HCT116 (cell line): Measurements from ENCODE around the gene COX4I2. TPM values are rescaled to one million over a fixed set of nuclear protein-coding genes. Genes with fewer than 3 reads are reported as not detected.
"Not testable (repeated sequence)": the region's sequence is repeated elsewhere in the genome, so short reads cannot be mapped to it uniquely, and the experiment has no call there.

Experiments used
- ATAC-seq: fragments of 200-7000 bp; cut with Tn5 transposase; 2 replicates; pipeline ENCODE4 v1.9.1; 2020; ENCODE audit warnings: mild to moderate bottlenecking, moderate library complexity
- BruUV-seq: library from RNA; stranded (reverse); fragments of 400-500 nt; replicated peaks from 2 replicates; lab custom pipeline; 2021; lab: Mats Ljungman, UMichigan
- CTCF ChIA-PET: fragments of 300-600 bp; sonication (Branson Sonifier 250); formaldehyde crosslinking; loops from one replicate; lab custom pipeline; 2021; ENCODE audit warnings: antibody characterized with exemption; lab: Charles Lee
- POLR2A ChIA-PET: fragments of 300-600, 350-600 bp; sonication (Branson Sonifier 250); formaldehyde crosslinking; loops from one replicate; lab custom pipeline; 2021; ENCODE audit warnings: antibody characterized with exemption; lab: Charles Lee
- RAD21 ChIA-PET, 2 experiments: fragments of 300-600 bp; sonication (Branson Sonifier 250); formaldehyde crosslinking; loops; one replicate each; lab custom pipeline; 2023; ENCODE audit warnings: low total read pairs in 2 of 2; ENCODE audit not compliant: uncharacterized antibody in 2 of 2, unreplicated experiment in 2 of 2, low non-redundant PET in 1 of 2; lab: Charles Lee
- DNase-seq: peaks from one replicate; pipeline ENCODE4 v3.0.0-alpha.2; 2010; ENCODE audit warnings: low read depth, low spot score
- H2AFZ ChIP-seq: fragments of 200-600 bp; shearing (Covaris generic), sonication (generic); 2 replicates; pipeline ENCODE4 v1.6.1; 2017; ENCODE audit warnings: low read depth, mixed run types, mixed read lengths, antibody characterized with exemption, low read length; ENCODE audit not compliant: poor library complexity, severe bottlenecking
- H3K27ac ChIP-seq: 2 replicates; pipeline ENCODE4 v1.5.1; 2012; ENCODE audit warnings: low read depth, low read length
- H3K27me3 ChIP-seq: fragments of 200-600 bp; sonication (generic); 2 replicates; pipeline ENCODE4 v1.6.1; 2016; ENCODE audit warnings: mixed run types, low read length, mixed read lengths; ENCODE audit not compliant: insufficient read depth
- H3K36me3 ChIP-seq, 2 experiments: fragments of 200-500 bp in 1 of 2; fragments of 200-600 bp in 1 of 2; sonication (Bioruptor generic) in 1 of 2; sonication (generic) in 1 of 2; 2 replicates each; pipeline versions ENCODE4 v1.5.1 to v1.6.1; 2014 to 2016; ENCODE audit warnings: low read length in 2 of 2, inconsistent platforms in 1 of 2, mixed read lengths in 1 of 2, mixed run types in 1 of 2; ENCODE audit not compliant: insufficient read depth in 2 of 2, control insufficient read depth in 1 of 2
- H3K4me1 ChIP-seq, 2 experiments: fragments of 200-600 bp in 1 of 2; sonication (generic) in 1 of 2; 2 replicates each; pipeline versions ENCODE4 v1.5.1 to v1.6.1; 2012 to 2017; ENCODE audit warnings: low read length in 2 of 2, inconsistent platforms in 1 of 2, mild to moderate bottlenecking in 1 of 2, mixed read lengths in 1 of 2, mixed run types in 1 of 2, moderate library complexity in 1 of 2; ENCODE audit not compliant: insufficient read depth in 2 of 2, control insufficient read depth in 1 of 2
- H3K4me2 ChIP-seq: fragments of 200-600 bp; sonication (generic); 2 replicates; pipeline ENCODE4 v1.6.1; 2017; ENCODE audit warnings: mixed run types, low read length, mixed read lengths
- H3K4me3 ChIP-seq, 2 experiments: fragments of 200-600 bp in 1 of 2; sonication (generic) in 1 of 2; replicated peaks in 1 of 2; 2 replicates each; pipeline ENCODE4 v1.5.1; 2011 to 2016; ENCODE audit warnings: low read length in 2 of 2, control low read depth in 1 of 2, low read depth in 1 of 2, mild to moderate bottlenecking in 1 of 2, mixed read lengths in 1 of 2, mixed run types in 1 of 2
- H3K79me2 ChIP-seq: fragments of 200-600 bp; sonication (generic); 2 replicates; pipeline ENCODE4 v1.6.1; 2017; ENCODE audit warnings: mild to moderate bottlenecking, mixed run types, low read length, moderate library complexity, mixed read lengths; ENCODE audit not compliant: insufficient read depth
- H3K9ac ChIP-seq: fragments of 200-600 bp; sonication (generic); 2 replicates; pipeline ENCODE4 v1.6.1; 2016; ENCODE audit warnings: low read length, mixed read lengths
- H3K9me2 ChIP-seq: fragments of 200-600 bp; sonication (generic), shearing (Covaris generic); 2 replicates; pipeline ENCODE4 v1.6.1; 2017; ENCODE audit warnings: mixed run types, mild to moderate bottlenecking, moderate library complexity; ENCODE audit not compliant: insufficient read depth
- H3K9me3 ChIP-seq, 2 experiments: fragments of 200-500 bp in 1 of 2; fragments of 200-600 bp in 1 of 2; sonication (Bioruptor generic) in 1 of 2; sonication (generic) in 1 of 2; 2 replicates each; pipeline ENCODE4 v1.6.1; 2014 to 2017; ENCODE audit warnings: low read length in 2 of 2, mixed read lengths in 2 of 2, inconsistent platforms in 1 of 2, low read depth in 1 of 2, mild to moderate bottlenecking in 1 of 2, mixed run types in 1 of 2, moderate library complexity in 1 of 2; ENCODE audit not compliant: control insufficient read depth in 1 of 2, insufficient read depth in 1 of 2
- H4K20me1 ChIP-seq: fragments of 200-600 bp; sonication (generic), shearing (Covaris generic); 2 replicates; pipeline ENCODE4 v1.6.1; 2017; ENCODE audit warnings: mixed run types, mild to moderate bottlenecking, moderate library complexity; ENCODE audit not compliant: insufficient read depth
- CBX3 ChIP-seq: IDR thresholded peaks from 2 replicates; pipeline ENCODE4 v1.6.1; 2012; ENCODE audit warnings: low read depth
- CEBPB ChIP-seq: IDR thresholded peaks from 2 replicates; pipeline ENCODE4 v1.6.1; 2012; ENCODE audit warnings: low read depth
- EGR1 ChIP-seq: IDR thresholded peaks from 2 replicates; pipeline ENCODE4 v1.6.1; 2012; ENCODE audit warnings: low read depth
- EZH2 ChIP-seq: fragments of 200-600 bp; sonication (generic); IDR thresholded peaks from 2 replicates; pipeline ENCODE4 v1.6.1; 2017; ENCODE audit warnings: antibody characterized with exemption, mixed run types
- JUND ChIP-seq: IDR thresholded peaks from 2 replicates; pipeline ENCODE4 v1.6.1; 2012
- RAD21 ChIP-seq: IDR thresholded peaks from 2 replicates; pipeline ENCODE4 v1.6.1; 2012; ENCODE audit warnings: low read depth, mild to moderate bottlenecking
- SIN3A ChIP-seq: IDR thresholded peaks from 2 replicates; pipeline ENCODE4 v1.6.1; 2012; ENCODE audit warnings: low read depth
- SP1 ChIP-seq: IDR thresholded peaks from 2 replicates; pipeline ENCODE4 v1.6.1; 2012; ENCODE audit warnings: low read depth
- SRF ChIP-seq: IDR thresholded peaks from 2 replicates; pipeline ENCODE4 v1.6.1; 2012; ENCODE audit warnings: low read depth
- TCF7L2 ChIP-seq: IDR thresholded peaks from 2 replicates; pipeline ENCODE4 v1.7.0; 2011; ENCODE audit warnings: borderline replicate concordance, inconsistent platforms; ENCODE audit not compliant: insufficient read depth, insufficient read length; ENCODE audit errors: extremely low read depth
- ZBTB33 ChIP-seq: IDR thresholded peaks from 2 replicates; pipeline ENCODE4 v1.6.1; 2011; ENCODE audit warnings: mild to moderate bottlenecking, low read length, moderate library complexity; ENCODE audit not compliant: insufficient replicate concordance; ENCODE audit errors: extremely low read depth
- ZNF274 ChIP-seq: fragments of 200-500 bp; sonication (Bioruptor generic); IDR thresholded peaks from 2 replicates; pipeline ENCODE4 v1.6.1; 2014; ENCODE audit warnings: mild to moderate bottlenecking, low read depth, low read length, inconsistent platforms
- intact Hi-C: fragments of 100-400 bp; cut with micrococcal nuclease; formaldehyde crosslinking; loops from 2 replicates; pipeline ENCODE4 v1.10.0; 2022
- total RNA-seq: library from RNA; stranded (reverse); gene quantifications from one replicate; pipeline ENCODE4 v1.2.1, GENCODE V29; 2021; ENCODE audit not compliant: unreplicated experiment
- TF ChIP-seq, protein P1 (sequence below), 3 experiments: fragments of 200-600 bp in 1 of 3; sonication (generic) in 1 of 3; IDR thresholded peaks in 2 of 3; conservative IDR thresholded peaks in 1 of 3; 2 replicates each; pipeline ENCODE4 v1.5.1; 2012 to 2017; ENCODE audit warnings: low read depth in 2 of 3, low read length in 2 of 3, antibody characterized with exemption in 1 of 3, borderline replicate concordance in 1 of 3, control low read depth in 1 of 3, mild to moderate bottlenecking in 1 of 3, mixed read lengths in 1 of 3, mixed run types in 1 of 3, moderate library complexity in 1 of 3; ENCODE audit not compliant: insufficient read depth in 1 of 3
- TF ChIP-seq, protein P2 (sequence below): IDR thresholded peaks from 2 replicates; pipeline ENCODE4 v1.6.1; 2012; ENCODE audit warnings: low read depth

COX4I2 gene
- total RNA-seq, 1 experiment from 2014 or later, result not detected

DNA sequence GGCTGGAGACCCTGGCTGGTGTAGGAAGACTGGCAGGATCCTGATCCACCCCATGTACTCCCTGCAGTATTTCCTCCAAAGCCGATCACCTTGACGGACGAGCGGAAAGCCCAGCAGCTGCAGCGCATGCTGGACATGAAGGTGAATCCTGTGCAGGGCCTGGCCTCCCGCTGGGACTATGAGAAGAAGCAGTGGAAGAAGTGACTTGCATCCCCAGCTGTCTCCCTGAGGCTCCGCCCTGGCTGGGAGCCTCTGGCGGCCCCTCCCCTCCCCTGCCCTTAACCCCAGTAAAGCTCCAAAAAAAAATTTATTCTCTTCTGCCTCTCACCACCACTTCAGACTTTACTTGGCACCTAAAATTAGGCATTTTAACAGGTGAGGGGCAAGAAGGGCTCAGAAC is 7.0 kb downstream of the COX4I2 start:
- CTCF ChIA-PET, result interaction anchor here (0.8 to 2.4 kb wide), 2 partner anchors 11 to 17 kb away, joined by 3 to 11 read pairs; no protein-coding TSS in a partner anchor
- H2AFZ ChIP-seq, result peak overlapping the region; percentile 74
- H3K27me3 ChIP-seq, result no peaks in the 10 kb centered on the region
- H3K4me1 ChIP-seq, result peaks cover 15 to 44% of the 10 kb centered on the region in 2 experiments
- POLR2A ChIA-PET, result interaction anchor here (2.2 kb wide), 1 partner anchor 11 kb away, joined by 5 read pairs; no protein-coding TSS in a partner anchor
- H4K20me1 ChIP-seq, result no peaks in the 10 kb centered on the region
- DNase-seq (no peak), ATAC-seq (peak; percentile 78)
- no peak overlapping the region; the same call in 1 of the 2 replicates for H3K27ac ChIP-seq
- H3K36me3 ChIP-seq, result no peaks in the 10 kb centered on the region
- H3K9me3 ChIP-seq, result no peaks in the 10 kb centered on the region
- no peaks in the 10 kb centered on the region for H3K79me2 ChIP-seq
- no peaks in the 10 kb centered on the region for H3K9me2 ChIP-seq
- RAD21 ChIA-PET, result no interaction called here
- H3K4me3 ChIP-seq, result no peak overlapping the region; a peak in 1 of 4 replicates
- TF ChIP-seq EGR1, result no peak
- TF ChIP-seq, protein P1, sequence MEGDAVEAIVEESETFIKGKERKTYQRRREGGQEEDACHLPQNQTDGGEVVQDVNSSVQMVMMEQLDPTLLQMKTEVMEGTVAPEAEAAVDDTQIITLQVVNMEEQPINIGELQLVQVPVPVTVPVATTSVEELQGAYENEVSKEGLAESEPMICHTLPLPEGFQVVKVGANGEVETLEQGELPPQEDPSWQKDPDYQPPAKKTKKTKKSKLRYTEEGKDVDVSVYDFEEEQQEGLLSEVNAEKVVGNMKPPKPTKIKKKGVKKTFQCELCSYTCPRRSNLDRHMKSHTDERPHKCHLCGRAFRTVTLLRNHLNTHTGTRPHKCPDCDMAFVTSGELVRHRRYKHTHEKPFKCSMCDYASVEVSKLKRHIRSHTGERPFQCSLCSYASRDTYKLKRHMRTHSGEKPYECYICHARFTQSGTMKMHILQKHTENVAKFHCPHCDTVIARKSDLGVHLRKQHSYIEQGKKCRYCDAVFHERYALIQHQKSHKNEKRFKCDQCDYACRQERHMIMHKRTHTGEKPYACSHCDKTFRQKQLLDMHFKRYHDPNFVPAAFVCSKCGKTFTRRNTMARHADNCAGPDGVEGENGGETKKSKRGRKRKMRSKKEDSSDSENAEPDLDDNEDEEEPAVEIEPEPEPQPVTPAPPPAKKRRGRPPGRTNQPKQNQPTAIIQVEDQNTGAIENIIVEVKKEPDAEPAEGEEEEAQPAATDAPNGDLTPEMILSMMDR (IDR thresholded peaks at IDR 0.05 in 2 of 3, conservative IDR thresholded peaks at IDR 0.05 in 1 of 3; ENCODE audit: borderline replicate concordance in 1 of 3, insufficient read depth in 1 of 3, low read depth in 2 of 3, low read length in 2 of 3), result no peak
- TF ChIP-seq CEBPB, result no peak
- TF ChIP-seq, protein P2, sequence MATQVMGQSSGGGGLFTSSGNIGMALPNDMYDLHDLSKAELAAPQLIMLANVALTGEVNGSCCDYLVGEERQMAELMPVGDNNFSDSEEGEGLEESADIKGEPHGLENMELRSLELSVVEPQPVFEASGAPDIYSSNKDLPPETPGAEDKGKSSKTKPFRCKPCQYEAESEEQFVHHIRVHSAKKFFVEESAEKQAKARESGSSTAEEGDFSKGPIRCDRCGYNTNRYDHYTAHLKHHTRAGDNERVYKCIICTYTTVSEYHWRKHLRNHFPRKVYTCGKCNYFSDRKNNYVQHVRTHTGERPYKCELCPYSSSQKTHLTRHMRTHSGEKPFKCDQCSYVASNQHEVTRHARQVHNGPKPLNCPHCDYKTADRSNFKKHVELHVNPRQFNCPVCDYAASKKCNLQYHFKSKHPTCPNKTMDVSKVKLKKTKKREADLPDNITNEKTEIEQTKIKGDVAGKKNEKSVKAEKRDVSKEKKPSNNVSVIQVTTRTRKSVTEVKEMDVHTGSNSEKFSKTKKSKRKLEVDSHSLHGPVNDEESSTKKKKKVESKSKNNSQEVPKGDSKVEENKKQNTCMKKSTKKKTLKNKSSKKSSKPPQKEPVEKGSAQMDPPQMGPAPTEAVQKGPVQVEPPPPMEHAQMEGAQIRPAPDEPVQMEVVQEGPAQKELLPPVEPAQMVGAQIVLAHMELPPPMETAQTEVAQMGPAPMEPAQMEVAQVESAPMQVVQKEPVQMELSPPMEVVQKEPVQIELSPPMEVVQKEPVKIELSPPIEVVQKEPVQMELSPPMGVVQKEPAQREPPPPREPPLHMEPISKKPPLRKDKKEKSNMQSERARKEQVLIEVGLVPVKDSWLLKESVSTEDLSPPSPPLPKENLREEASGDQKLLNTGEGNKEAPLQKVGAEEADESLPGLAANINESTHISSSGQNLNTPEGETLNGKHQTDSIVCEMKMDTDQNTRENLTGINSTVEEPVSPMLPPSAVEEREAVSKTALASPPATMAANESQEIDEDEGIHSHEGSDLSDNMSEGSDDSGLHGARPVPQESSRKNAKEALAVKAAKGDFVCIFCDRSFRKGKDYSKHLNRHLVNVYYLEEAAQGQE, result no peak
- no peak for TF ChIP-seq ZBTB33
- no peak for TF ChIP-seq CBX3
- TF ChIP-seq SRF, result no peak
- TF ChIP-seq RAD21, result no peak
- TF ChIP-seq EZH2, result no peak
- no peak for TF ChIP-seq SP1
- no peak for TF ChIP-seq ZNF274
- no peak for TF ChIP-seq SIN3A
- TF ChIP-seq TCF7L2, result no peak
- no peak for TF ChIP-seq JUND
- H3K4me2 ChIP-seq, result peak overlapping the region; percentile 57
- peak overlapping the region; percentile 37; the same call in 1 of the 2 replicates for H3K9ac ChIP-seq
- intact Hi-C loops, result no loop called here
- BruUV-seq, result no TSS peak

DNA sequence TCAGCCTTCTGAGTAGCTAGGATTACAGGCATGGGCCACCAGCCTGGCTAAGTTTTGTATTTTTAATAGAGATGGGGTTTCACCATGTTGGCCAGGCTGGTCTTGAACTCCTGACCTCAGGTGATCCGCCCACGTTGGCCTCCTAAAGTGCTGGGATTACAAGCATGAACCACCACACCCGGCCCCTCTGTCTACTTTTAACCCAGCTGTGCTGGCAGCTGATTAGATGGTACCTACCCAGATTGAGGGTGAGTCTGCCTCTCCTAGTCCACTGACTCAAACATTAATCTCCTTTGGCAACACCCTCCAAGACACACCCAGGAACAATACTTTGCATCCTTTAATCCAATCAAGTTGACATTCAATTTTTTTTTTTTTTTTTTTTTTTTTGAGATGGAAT is 10.4 kb downstream of the COX4I2 start:
- H3K9ac ChIP-seq, POLR2A ChIA-PET, H3K27me3 ChIP-seq, H3K79me2 ChIP-seq, DNase-seq, H3K36me3 ChIP-seq, H3K9me3 ChIP-seq, ATAC-seq, RAD21 ChIA-PET, H4K20me1 ChIP-seq, intact Hi-C loops, BruUV-seq, H2AFZ ChIP-seq, H3K27ac ChIP-seq, H3K4me3 ChIP-seq, H3K9me2 ChIP-seq: not testable (repeated sequence)
- CTCF ChIA-PET, result interaction anchor here (0.6 to 1.2 kb wide), 2 partner anchors 13 to 1036 kb away, joined by 3 read pairs; no protein-coding TSS in a partner anchor
- Histone ChIP-seq H3K4me2 (peak overlapping the region; percentile 17; the same call in 1 of the 2 replicates), H3K4me1 (peaks cover 15 to 43% of the 10 kb centered on the region in 2 experiments)
